Glutamatergic neuron (in vitro differentiated cells): Measurements from ENCODE around the gene TBC1D24. TPM values are rescaled to one million over a fixed set of nuclear protein-coding genes. Genes with fewer than 3 reads are reported as not detected.
"Not testable (repeated sequence)": the region's sequence is repeated elsewhere in the genome, so short reads cannot be mapped to it uniquely, and the experiment has no call there.

ENCODE experiments used
- DNase-seq: peaks from one replicate; pipeline ENCODE4 v3.0.0; 2022
- H3K27ac Mint-ChIP-seq: one replicate; pipeline ENCODE4 v1.8.0; 2020; ENCODE audit warnings: mild to moderate bottlenecking, mixed read lengths, inconsistent platforms; ENCODE audit not compliant: unreplicated experiment
- H3K27me3 Mint-ChIP-seq: one replicate; pipeline ENCODE4 v1.8.0; 2020; ENCODE audit warnings: mild to moderate bottlenecking, moderate library complexity, mixed read lengths, inconsistent platforms; ENCODE audit not compliant: unreplicated experiment
- H3K36me3 Mint-ChIP-seq: one replicate; pipeline ENCODE4 v1.8.0; 2020; ENCODE audit warnings: mild to moderate bottlenecking, mixed read lengths, inconsistent platforms; ENCODE audit not compliant: unreplicated experiment
- H3K4me1 Mint-ChIP-seq: one replicate; pipeline ENCODE4 v1.8.0; 2020; ENCODE audit warnings: mild to moderate bottlenecking, low read depth, mixed read lengths, inconsistent platforms; ENCODE audit not compliant: unreplicated experiment
- H3K4me3 Mint-ChIP-seq: one replicate; pipeline ENCODE4 v1.8.0; 2020; ENCODE audit warnings: mild to moderate bottlenecking, mixed read lengths, inconsistent platforms; ENCODE audit not compliant: unreplicated experiment
- H3K9me3 Mint-ChIP-seq: one replicate; pipeline ENCODE4 v1.8.0; 2020; ENCODE audit warnings: mild to moderate bottlenecking, moderate library complexity, mixed read lengths, inconsistent platforms; ENCODE audit not compliant: unreplicated experiment
- total RNA-seq: library from RNA; stranded (reverse); fragmentation: NEBNext Ultra II Directional; extraction: Animal tissue kit (Norgen Biotek cat#: 25700); gene quantifications from one replicate; pipeline ENCODE4 v1.2.1, GENCODE V29; 2021; ENCODE audit not compliant: unreplicated experiment
- TF ChIP-seq, protein P1 (sequence below): fragments of 200-600 bp; sonication (generic); IDR thresholded peaks from one replicate; pipeline ENCODE4 v1.5.0; 2021; ENCODE audit not compliant: partially characterized antibody, unreplicated experiment

Gene TBC1D24
- total RNA-seq, 1 donor from 2014 or later, result 58.4 TPM

DNA sequence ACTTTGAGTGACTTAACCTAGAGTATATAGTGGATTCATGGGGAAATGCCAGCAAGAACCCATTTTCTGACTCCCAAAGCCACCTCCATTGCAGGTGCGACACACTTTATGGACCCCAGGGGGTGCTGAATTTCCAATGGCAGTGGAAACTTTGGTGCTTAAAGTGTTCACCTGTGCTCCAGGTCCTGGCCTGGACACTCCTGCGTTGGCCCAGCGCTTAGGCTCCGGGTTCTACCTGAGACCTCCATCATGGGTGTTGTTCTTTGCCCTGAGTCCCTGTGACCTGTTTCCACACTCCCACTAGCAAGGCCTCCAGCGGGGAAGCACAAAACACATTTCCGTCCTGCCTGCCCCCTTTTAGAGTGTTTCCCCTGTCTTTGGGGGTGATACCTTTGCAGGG is 42.6 kb upstream of the TBC1D24 start:
- Mint-ChIP-seq H3K27me3 (peaks cover 7% of the 10 kb centered on the region), H3K4me3 (no peak overlapping the region), H3K9me3 (peaks cover 10% of the 10 kb centered on the region), H3K36me3 (no peaks in the 10 kb centered on the region), H3K27ac (no peak overlapping the region), H3K4me1 (peaks cover 13% of the 10 kb centered on the region)
- TF ChIP-seq, protein P1, sequence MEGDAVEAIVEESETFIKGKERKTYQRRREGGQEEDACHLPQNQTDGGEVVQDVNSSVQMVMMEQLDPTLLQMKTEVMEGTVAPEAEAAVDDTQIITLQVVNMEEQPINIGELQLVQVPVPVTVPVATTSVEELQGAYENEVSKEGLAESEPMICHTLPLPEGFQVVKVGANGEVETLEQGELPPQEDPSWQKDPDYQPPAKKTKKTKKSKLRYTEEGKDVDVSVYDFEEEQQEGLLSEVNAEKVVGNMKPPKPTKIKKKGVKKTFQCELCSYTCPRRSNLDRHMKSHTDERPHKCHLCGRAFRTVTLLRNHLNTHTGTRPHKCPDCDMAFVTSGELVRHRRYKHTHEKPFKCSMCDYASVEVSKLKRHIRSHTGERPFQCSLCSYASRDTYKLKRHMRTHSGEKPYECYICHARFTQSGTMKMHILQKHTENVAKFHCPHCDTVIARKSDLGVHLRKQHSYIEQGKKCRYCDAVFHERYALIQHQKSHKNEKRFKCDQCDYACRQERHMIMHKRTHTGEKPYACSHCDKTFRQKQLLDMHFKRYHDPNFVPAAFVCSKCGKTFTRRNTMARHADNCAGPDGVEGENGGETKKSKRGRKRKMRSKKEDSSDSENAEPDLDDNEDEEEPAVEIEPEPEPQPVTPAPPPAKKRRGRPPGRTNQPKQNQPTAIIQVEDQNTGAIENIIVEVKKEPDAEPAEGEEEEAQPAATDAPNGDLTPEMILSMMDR, result no peak
- DNase-seq, result no peak

DNA sequence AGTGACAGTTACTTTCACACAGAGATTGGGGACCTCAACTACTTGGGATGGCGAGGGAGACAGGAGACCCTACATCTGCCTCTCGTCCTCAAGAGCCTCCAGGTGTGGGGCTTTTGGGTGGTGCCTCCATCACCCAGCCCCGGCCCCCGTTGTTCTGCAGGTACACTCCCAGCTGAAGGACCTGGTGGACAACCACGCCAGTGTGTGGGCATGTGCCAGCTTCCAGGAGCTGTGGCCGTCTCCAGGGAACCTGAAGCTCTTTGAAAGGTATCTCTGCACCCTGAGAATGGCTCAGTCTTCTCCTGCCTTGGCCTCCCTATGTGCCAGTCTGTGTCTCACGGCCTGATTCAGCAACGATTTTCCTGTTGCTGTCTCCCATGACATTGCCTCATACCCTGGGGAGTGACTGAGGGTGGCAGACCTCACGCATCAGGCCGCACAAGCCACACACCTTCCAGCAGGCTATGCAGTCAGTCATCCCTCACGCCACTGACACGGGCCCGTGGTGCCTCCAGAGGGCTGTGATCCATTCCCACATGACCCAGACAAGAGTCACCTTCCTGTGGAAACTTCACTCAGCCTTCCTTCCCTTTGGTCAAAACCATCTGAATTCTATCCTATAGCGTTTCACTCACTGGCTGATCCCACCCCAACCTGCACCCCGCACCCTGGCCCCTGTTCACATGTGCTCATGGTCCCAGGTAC is 42.0 kb upstream of the TBC1D24 start:
- H3K4me3 Mint-ChIP-seq, result no peak overlapping the region
- peaks cover 8% of the 10 kb centered on the region for H3K4me1 Mint-ChIP-seq
- peaks cover 8% of the 10 kb centered on the region for H3K27me3 Mint-ChIP-seq
- H3K9me3 Mint-ChIP-seq, result peaks cover 8% of the 10 kb centered on the region
- DNase-seq, result no peak
- TF ChIP-seq, protein P1, result no peak
- no peak overlapping the region for H3K27ac Mint-ChIP-seq
- H3K36me3 Mint-ChIP-seq, result no peaks in the 10 kb centered on the region

DNA sequence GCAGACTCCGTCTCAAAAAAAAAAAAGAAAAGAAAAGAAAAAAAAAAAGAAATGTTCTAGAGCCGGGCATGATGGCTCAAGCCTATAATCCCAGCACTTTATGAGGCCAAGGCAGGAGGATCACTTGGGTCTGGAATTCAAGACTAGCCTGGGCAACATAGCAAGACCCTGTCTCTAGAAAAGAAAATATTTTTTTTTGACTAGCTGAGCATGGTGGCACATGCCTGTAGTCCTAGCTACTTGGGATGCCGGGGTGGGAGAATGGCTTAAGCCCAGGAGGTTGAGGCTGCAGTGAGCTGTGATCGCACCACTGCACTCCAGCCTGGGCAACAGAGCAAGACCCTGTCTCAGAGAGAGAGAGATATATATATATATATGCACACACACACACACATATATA is 39.7 kb upstream of the TBC1D24 start:
- H3K27me3 Mint-ChIP-seq, DNase-seq, H3K4me1 Mint-ChIP-seq, H3K27ac Mint-ChIP-seq, H3K4me3 Mint-ChIP-seq, H3K36me3 Mint-ChIP-seq, H3K9me3 Mint-ChIP-seq: not testable (repeated sequence)

DNA sequence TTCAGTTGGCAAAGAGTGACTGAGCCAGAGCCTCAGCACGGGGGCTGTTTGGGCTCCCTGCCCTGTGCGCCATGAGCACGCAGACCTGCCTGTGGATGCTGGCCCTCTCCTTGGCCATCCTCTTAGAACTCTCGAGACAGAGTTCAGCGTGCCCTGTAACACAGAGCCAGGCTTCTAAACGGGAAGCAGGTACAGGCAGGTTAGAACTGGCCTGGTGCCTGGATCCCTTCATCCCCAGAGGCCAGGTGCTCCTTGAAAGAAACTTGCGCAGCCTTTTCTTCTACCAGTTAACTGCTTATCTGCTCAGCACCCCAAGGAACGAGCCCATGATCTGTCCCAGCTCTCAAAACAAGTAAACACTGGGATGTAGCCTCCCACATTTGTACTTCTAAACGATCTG is 38.8 kb upstream of the TBC1D24 start:
- H3K36me3 Mint-ChIP-seq, result no peaks in the 10 kb centered on the region
- no peaks in the 10 kb centered on the region for H3K9me3 Mint-ChIP-seq
- TF ChIP-seq, protein P1, result no peak
- H3K27me3 Mint-ChIP-seq, result peaks cover 2% of the 10 kb centered on the region
- H3K4me3 Mint-ChIP-seq, result no peak overlapping the region
- no peak for DNase-seq
- H3K4me1 Mint-ChIP-seq, result no peaks in the 10 kb centered on the region
- H3K27ac Mint-ChIP-seq, result no peak overlapping the region

DNA sequence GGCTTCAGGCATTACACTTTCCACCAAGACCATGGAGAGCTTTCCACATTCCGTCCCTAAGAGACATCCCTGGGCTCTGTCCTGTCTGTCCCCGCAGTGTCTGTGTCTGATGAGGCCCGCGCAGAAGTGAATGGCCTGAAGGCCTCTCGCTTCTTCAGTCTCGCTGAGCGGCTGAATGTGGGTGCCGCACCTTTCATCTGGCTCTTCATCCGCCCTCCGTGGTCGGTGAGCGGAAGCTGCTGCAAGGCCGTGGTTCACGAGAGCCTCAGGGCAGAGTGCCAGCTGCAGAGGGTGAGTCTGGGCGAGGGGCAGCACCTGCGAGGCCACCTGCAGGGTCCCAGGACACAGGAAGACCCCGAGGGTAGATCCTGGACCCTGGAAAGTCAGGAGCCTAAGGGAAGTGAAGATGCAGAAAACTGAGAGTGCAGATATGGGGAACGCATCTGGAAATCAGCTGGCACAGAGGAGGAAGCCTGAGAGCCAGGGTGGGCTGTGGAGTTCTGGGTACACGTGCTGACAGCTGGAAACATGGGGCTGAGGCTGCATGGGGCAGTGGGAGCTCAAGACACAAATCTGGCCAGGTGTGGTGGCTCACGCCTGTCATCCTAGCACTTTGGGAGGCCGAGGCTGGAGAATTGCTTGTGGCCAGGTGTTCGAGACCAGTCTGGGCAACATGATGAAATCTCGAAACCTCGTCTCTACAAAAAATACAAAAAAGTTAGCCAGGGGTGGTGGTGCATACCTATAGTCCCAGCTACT is 37.7 kb upstream of the TBC1D24 start:
- TF ChIP-seq, protein P1, result no peak

More for the DNA sequence above, 37.7 kb upstream of the TBC1D24 start:
- H3K36me3 Mint-ChIP-seq, result no peaks in the 10 kb centered on the region
- no peaks in the 10 kb centered on the region for H3K9me3 Mint-ChIP-seq
- DNase-seq, result no peak
- H3K4me3 Mint-ChIP-seq, result no peak overlapping the region
- H3K4me1 Mint-ChIP-seq, result no peaks in the 10 kb centered on the region
- no peak overlapping the region for H3K27ac Mint-ChIP-seq
- peaks cover 2% of the 10 kb centered on the region for H3K27me3 Mint-ChIP-seq
